Left ventricle myocardium inferior (tissue), 1 donor: Measurements from ENCODE around the gene APOE. TPM values are rescaled to one million over a fixed set of nuclear protein-coding genes. Genes with fewer than 3 reads are reported as not detected.
A peak's percentile ranks its signal among the peaks of the same experiment; 100 is the strongest.

Source experiments
- DNase-seq: peaks from one replicate; pipeline ENCODE4 v3.0.0-alpha.2; 2020
- H3K27ac ChIP-seq: fragments of 200-600 bp; replicated peaks from 2 replicates; pipeline ENCODE4 v1.8.0; 2021
- H3K27me3 ChIP-seq: fragments of 200-600 bp; 2 replicates; pipeline ENCODE4 v1.8.0; 2021; ENCODE audit warnings: low read depth
- H3K36me3 ChIP-seq: fragments of 200-600 bp; 2 replicates; pipeline ENCODE4 v1.8.0; 2021
- H3K4me1 ChIP-seq: fragments of 200-600 bp; 2 replicates; pipeline ENCODE4 v1.8.0; 2021
- H3K4me3 ChIP-seq: fragments of 200-600 bp; 2 replicates; pipeline ENCODE4 v1.8.0; 2021; ENCODE audit warnings: mild to moderate bottlenecking, moderate library complexity
- H3K9me3 ChIP-seq: fragments of 200-600 bp; replicated peaks from 2 replicates; pipeline ENCODE4 v1.8.0; 2021
- intact Hi-C: fragments of 100-400 bp; cut with micrococcal nuclease; formaldehyde crosslinking; loops from one replicate; pipeline ENCODE4 v1.11.0; 2022
- total RNA-seq: library from RNA; stranded (reverse); fragmentation: NEBNext Ultra II Directional; extraction: Animal tissue kit (Norgen Biotek cat#: 25700); gene quantifications from one replicate; pipeline ENCODE4 v1.2.1, GENCODE V29; 2021
- TF ChIP-seq, protein P1 (sequence below): fragments of 200-600 bp; IDR thresholded peaks from 2 replicates; pipeline ENCODE4 v1.8.0; 2021; ENCODE audit warnings: antibody characterized with exemption, mild to moderate bottlenecking, borderline replicate concordance
- donor health status: DM: no; HTN: yes; CAD: no; lungs with severe emphysema.

Gene APOE
- total RNA-seq, 1 donor from 2014 or later: 24.1 TPM

DNA sequence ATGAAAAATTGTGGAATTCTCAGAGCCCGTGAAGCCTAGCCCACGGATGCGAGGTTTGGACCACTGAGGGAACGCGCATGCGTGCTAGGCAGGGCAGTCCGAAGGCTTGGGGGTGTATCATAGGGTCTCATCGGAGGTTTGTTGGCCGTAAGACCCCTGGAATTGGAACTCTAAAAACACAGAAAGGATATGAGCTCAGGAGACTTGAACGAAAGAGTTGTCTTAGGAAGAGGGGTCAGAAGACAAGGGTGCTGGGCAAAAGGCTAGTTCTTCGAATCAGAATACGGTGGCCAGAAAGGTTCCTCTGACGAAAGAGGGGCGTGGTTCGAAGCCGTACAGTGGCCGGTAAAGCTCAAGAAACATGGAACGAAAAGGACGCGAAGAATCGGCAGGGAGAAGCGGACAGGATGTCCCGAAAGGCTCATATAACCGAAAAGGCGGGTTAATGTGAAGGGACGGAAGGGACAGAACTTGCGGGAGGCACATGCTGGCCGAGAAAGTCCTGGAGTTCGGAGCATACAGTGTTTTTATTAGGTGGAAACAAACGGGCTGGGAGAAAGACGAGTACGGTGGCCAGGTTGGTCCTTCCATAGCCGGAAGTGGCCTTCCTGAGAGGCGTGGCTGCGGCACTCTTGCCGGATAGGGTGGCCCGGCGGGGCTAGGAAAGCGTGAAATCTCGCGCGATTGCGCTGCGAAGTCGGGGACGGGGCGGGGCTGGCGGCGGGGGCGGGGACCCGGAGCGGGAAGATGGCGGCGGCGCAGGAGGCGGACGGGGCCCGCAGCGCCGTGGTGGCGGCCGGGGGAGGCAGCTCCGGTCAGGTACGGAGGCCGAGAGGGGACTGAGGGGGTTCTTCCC, 49.3 kb downstream of the APOE start, which contains the start of gene CLPTM1:
CLPTM1 (plus strand) TSS at position 732 of the 856 bp plus-strand sequence; CDS start at position 748, 16 bp downstream.
- intact Hi-C loops: loop anchor here (5.0 kb wide), 1 partner anchor 53 kb away; no protein-coding TSS in a partner anchor
- peak; percentile 97 for DNase-seq
- Histone ChIP-seq H3K4me3 (peak within 1 kb of the TSS; percentile 95), H3K4me1 (peaks cover 75% of the 10 kb centered on the region), H3K9me3 (no peaks in the 10 kb centered on the region), H3K27me3 (no peaks in the 10 kb centered on the region), H3K27ac (peak within 1 kb of the TSS; percentile 99), H3K36me3 (peaks cover 8% of the 10 kb centered on the region)
- TF ChIP-seq, protein P1, sequence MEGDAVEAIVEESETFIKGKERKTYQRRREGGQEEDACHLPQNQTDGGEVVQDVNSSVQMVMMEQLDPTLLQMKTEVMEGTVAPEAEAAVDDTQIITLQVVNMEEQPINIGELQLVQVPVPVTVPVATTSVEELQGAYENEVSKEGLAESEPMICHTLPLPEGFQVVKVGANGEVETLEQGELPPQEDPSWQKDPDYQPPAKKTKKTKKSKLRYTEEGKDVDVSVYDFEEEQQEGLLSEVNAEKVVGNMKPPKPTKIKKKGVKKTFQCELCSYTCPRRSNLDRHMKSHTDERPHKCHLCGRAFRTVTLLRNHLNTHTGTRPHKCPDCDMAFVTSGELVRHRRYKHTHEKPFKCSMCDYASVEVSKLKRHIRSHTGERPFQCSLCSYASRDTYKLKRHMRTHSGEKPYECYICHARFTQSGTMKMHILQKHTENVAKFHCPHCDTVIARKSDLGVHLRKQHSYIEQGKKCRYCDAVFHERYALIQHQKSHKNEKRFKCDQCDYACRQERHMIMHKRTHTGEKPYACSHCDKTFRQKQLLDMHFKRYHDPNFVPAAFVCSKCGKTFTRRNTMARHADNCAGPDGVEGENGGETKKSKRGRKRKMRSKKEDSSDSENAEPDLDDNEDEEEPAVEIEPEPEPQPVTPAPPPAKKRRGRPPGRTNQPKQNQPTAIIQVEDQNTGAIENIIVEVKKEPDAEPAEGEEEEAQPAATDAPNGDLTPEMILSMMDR: no peak

GRCh38 chr19:44955505-44956439, 50.2 kb downstream of the APOE start:
- H3K36me3 ChIP-seq: no peaks in the 10 kb centered on the region
- no peaks in the 10 kb centered on the region for H3K27me3 ChIP-seq
- intact Hi-C loops: no loop called here
- peaks cover 83% of the 10 kb centered on the region for H3K4me1 ChIP-seq
- no peak for DNase-seq
- TF ChIP-seq, protein P1: no peak
- no peaks in the 10 kb centered on the region for H3K9me3 ChIP-seq
- H3K27ac ChIP-seq: peak overlapping the region; percentile 99
- H3K4me3 ChIP-seq: peak overlapping the region; percentile 95

DNA sequence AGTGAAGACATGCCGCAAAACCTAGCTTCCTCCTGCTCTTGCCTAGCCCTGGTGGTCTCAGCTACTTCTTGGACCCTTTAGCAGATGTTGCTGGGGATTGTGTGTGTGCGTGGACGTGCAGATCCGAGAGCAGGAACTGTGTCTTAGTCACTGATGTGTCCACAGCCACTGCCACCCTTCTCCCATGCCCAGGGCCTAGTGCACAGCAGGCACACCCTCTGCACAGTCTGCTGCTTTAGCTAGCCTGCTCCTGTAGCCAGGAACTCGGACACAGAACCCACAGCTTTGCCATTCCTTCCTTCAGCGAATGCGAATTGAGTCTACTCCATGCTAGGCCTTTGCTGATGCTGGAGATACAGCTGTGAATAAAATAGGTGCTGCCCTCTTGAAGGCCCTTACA, 51.9 kb downstream of the APOE start:
- no peak for DNase-seq
- no peaks in the 10 kb centered on the region for H3K9me3 ChIP-seq
- peaks cover 82% of the 10 kb centered on the region for H3K4me1 ChIP-seq
- no peak overlapping the region for H3K4me3 ChIP-seq
- intact Hi-C loops: no loop called here
- H3K27me3 ChIP-seq: no peaks in the 10 kb centered on the region
- H3K36me3 ChIP-seq: peaks cover 13% of the 10 kb centered on the region
- no peak overlapping the region for H3K27ac ChIP-seq
- TF ChIP-seq, protein P1: no peak

GRCh38 chr19:44958090-44958489, 52.5 kb downstream of the APOE start:
- Histone ChIP-seq H3K27me3 (no peaks in the 10 kb centered on the region), H3K27ac (no peak overlapping the region), H3K9me3 (no peaks in the 10 kb centered on the region), H3K4me3 (no peak overlapping the region), H3K36me3 (peaks cover 18% of the 10 kb centered on the region), H3K4me1 (peaks cover 81% of the 10 kb centered on the region)
- intact Hi-C loops: no loop called here
- no peak for DNase-seq
- TF ChIP-seq, protein P1: no peak

Other genes starting within 250 kb of the APOE start
- gene CEACAM19, start 234.3 kb upstream of the APOE start, total RNA-seq: 2.2 TPM
- not detected for gene CEACAM16, start 206.6 kb upstream of the APOE start, total RNA-seq
- gene BCL3, start 157.1 kb upstream of the APOE start, total RNA-seq: 15.0 TPM
- gene CBLC, start 127.9 kb upstream of the APOE start, total RNA-seq: not detected
- 91.9 TPM for gene BCAM, start 96.7 kb upstream of the APOE start, total RNA-seq
- 40.7 TPM for gene NECTIN2, start 59.5 kb upstream of the APOE start, total RNA-seq
- 47.3 TPM for gene TOMM40, start 14.5 kb upstream of the APOE start, total RNA-seq
- gene APOC1, start 8.8 kb downstream of the APOE start, total RNA-seq: 0.85 TPM
- gene APOC4, start 36.4 kb downstream of the APOE start, total RNA-seq: not detected
- gene APOC2, start 40.3 kb downstream of the APOE start, total RNA-seq: not detected
- 89.3 TPM for gene CLPTM1, start 49.6 kb downstream of the APOE start, total RNA-seq
- 4.0 TPM for gene RELB, start 95.7 kb downstream of the APOE start, total RNA-seq
- 31.3 TPM for gene CLASRP, start 133.2 kb downstream of the APOE start, total RNA-seq
- gene ZNF296, start 170.7 kb downstream of the APOE start, total RNA-seq: not detected
- 15.9 TPM for gene GEMIN7, start 173.5 kb downstream of the APOE start, total RNA-seq
- 15.9 TPM for gene PPP1R37, start 187.4 kb downstream of the APOE start, total RNA-seq